Natural killer cell (primary cell): ENCODE data around the gene WDR3. TPM values are rescaled to one million over a fixed set of nuclear protein-coding genes. Genes with fewer than 3 reads are reported as not detected.

Experiments
- ATAC-seq, 3 donors: fragments of 150-1000 bp in 2 of 3; fragments of 200-7000 bp in 1 of 3; cut with Tn5 transposase; 1 replicate in 1 of 3; 2 replicates in 2 of 3; pipeline ENCODE4 v1.10.0; 2021; ENCODE audit warnings: mild to moderate bottlenecking in 2 of 3, moderate library complexity in 2 of 3
- DNase-seq, 2 donors: peaks; one replicate each; pipeline versions ENCODE4 v3.0.0 to v3.0.0-alpha.2; 2013 to 2021; ENCODE audit warnings: mixed read lengths in 1 of 2
- H3K27ac ChIP-seq: one replicate; pipeline ENCODE4 v1.5.1; 2013; ENCODE audit warnings: mild to moderate bottlenecking, low read length
- H3K27me3 ChIP-seq: one replicate; pipeline ENCODE4 v1.6.1; 2013; ENCODE audit warnings: low read length; ENCODE audit not compliant: control insufficient read depth, insufficient read depth
- H3K36me3 ChIP-seq: one replicate; pipeline ENCODE4 v1.6.1; 2013; ENCODE audit warnings: low read length; ENCODE audit not compliant: control insufficient read depth, insufficient read depth
- H3K4me1 ChIP-seq: one replicate; pipeline ENCODE4 v1.6.1; 2013; ENCODE audit warnings: low read length; ENCODE audit not compliant: control insufficient read depth, insufficient read depth
- H3K4me3 ChIP-seq: one replicate; pipeline ENCODE4 v1.5.1; 2013; ENCODE audit warnings: low read length
- H3K9me3 ChIP-seq: one replicate; pipeline ENCODE4 v1.6.1; 2013; ENCODE audit warnings: low read length; ENCODE audit not compliant: control insufficient read depth, insufficient read depth
- H3K27ac Mint-ChIP-seq, 2 donors: one replicate each; pipeline ENCODE4 v1.8.0; 2022; ENCODE audit warnings: mild to moderate bottlenecking in 2 of 2, mixed read lengths in 2 of 2, moderate library complexity in 1 of 2
- H3K27me3 Mint-ChIP-seq, 2 donors: one replicate each; pipeline ENCODE4 v1.8.0; 2022; ENCODE audit warnings: low read depth in 2 of 2, mixed read lengths in 2 of 2
- H3K36me3 Mint-ChIP-seq: one replicate; pipeline ENCODE4 v1.8.0; 2022; ENCODE audit warnings: mixed read lengths
- H3K4me1 Mint-ChIP-seq, 2 donors: one replicate each; pipeline ENCODE4 v1.8.0; 2022; ENCODE audit warnings: mixed read lengths in 2 of 2
- H3K4me3 Mint-ChIP-seq: one replicate; pipeline ENCODE4 v1.8.0; 2022; ENCODE audit warnings: mild to moderate bottlenecking, moderate library complexity, mixed read lengths
- H3K9me3 Mint-ChIP-seq, 2 donors: one replicate each; pipeline ENCODE4 v1.8.0; 2022; ENCODE audit warnings: mixed read lengths in 2 of 2
- CTCF ChIP-seq: fragments of 200-600 bp; IDR thresholded peaks from one replicate; pipeline ENCODE4 v1.8.0; 2022; ENCODE audit warnings: antibody characterized with exemption
- WGBS: methylation state at CpG from one replicate; pipeline ENCODE4 v1.1.7; 2013; ENCODE audit warnings: missing lambda C conversion rate; ENCODE audit not compliant: insufficient coverage; 5-methylcytosine and 5-hydroxymethylcytosine counted together
- intact Hi-C: fragments of 100-400 bp; cut with micrococcal nuclease; formaldehyde crosslinking; loops from one replicate; pipeline ENCODE4 v1.14.2; 2022
- total RNA-seq, 4 donors: library from RNA; stranded (reverse); fragments of 120-200 nt in 1 of 4; gene quantifications; one replicate each; pipeline versions ENCODE4 v1.2.3 to v1.2.4, GENCODE V29; 2013 to 2022

WDR3 gene
- 10 to 100 TPM in 1 of 3 donors, 1 to 10 TPM in 2; 7.2 to 13.0 (median 8.3) TPM for total RNA-seq
- total RNA-seq (2013): 21.7 TPM

- no peaks in the 10 kb centered on the region for H3K9me3 Mint-ChIP-seq
- intact Hi-C loops: loop anchor here (10.0 kb wide), 1 partner anchor 1215 kb away; the partner anchor contains the start of gene WARS2
- H3K4me3 ChIP-seq: peak within 1 kb of the TSS; percentile 74
- no peaks in the 10 kb centered on the region for H3K27me3 ChIP-seq
- ATAC-seq (peak; percentile 87 to 96 (median 89)), DNase-seq (peak; percentile 90 to 98)
- peaks cover 42 to 58% of the 10 kb centered on the region in 2 donors for H3K4me1 Mint-ChIP-seq
- peaks cover 4% of the 10 kb centered on the region for H3K36me3 Mint-ChIP-seq
- H3K4me1 ChIP-seq: peaks cover 18% of the 10 kb centered on the region
- H3K4me3 Mint-ChIP-seq: peak within 1 kb of the TSS; percentile 91
- H3K27ac ChIP-seq: peak within 1 kb of the TSS; percentile 80
- peaks cover 4% of the 10 kb centered on the region for H3K36me3 ChIP-seq
- no peaks in the 10 kb centered on the region for H3K9me3 ChIP-seq
- under 1% methylated on average over 64 of the region's 64 CpGs for WGBS
- H3K27me3 Mint-ChIP-seq: no peaks in the 10 kb centered on the region
- TF ChIP-seq CTCF: no peak
- peak within 1 kb of the TSS; percentile 91 to 98 for H3K27ac Mint-ChIP-seq
Measured at GRCh38 chr1:117929343-117930172, at the start of gene WDR3, which contains the start of gene GDAP2. WDR3 (plus strand) TSS chr1:117929739; CDS start chr1:117933320, 3,581 bp downstream. GDAP2 (minus strand) TSS chr1:117929621; CDS start chr1:117920357, 9,264 bp downstream.

GRCh38 chr1:117883616-117884015 lies 45.9 kb upstream of the WDR3 start:
- no peak overlapping the region for H3K27ac Mint-ChIP-seq
- ATAC-seq: no peak
- H3K4me3 Mint-ChIP-seq: no peak overlapping the region
- H3K9me3 Mint-ChIP-seq: no peaks in the 10 kb centered on the region
- no peak for DNase-seq
- TF ChIP-seq CTCF: no peak
- WGBS: no CpG with 5 or more reads among the region's 1 CpG
- H3K9me3 ChIP-seq: no peaks in the 10 kb centered on the region
- intact Hi-C loops: no loop called here
- H3K4me1 ChIP-seq: no peaks in the 10 kb centered on the region
- H3K36me3 ChIP-seq: peaks cover 49% of the 10 kb centered on the region
- no peaks in the 10 kb centered on the region for H3K27me3 ChIP-seq
- peaks cover 7% of the 10 kb centered on the region for H3K36me3 Mint-ChIP-seq
- no peak overlapping the region for H3K4me3 ChIP-seq
- no peak overlapping the region for H3K27ac ChIP-seq
- H3K27me3 Mint-ChIP-seq: no peaks in the 10 kb centered on the region
- H3K4me1 Mint-ChIP-seq: peaks cover 0 to 5% of the 10 kb centered on the region in 2 donors

GRCh38 chr1:117886101-117886795 lies 43.3 kb upstream of the WDR3 start:
- no peak overlapping the region for H3K27ac Mint-ChIP-seq

More at GRCh38 chr1:117886101-117886795, 43.3 kb upstream of the WDR3 start:
- no peak for ATAC-seq
- no peak overlapping the region for H3K4me3 ChIP-seq
- no peak overlapping the region for H3K27ac ChIP-seq
- WGBS: 98% methylated on average over 2 of the region's 2 CpGs
- H3K36me3 ChIP-seq: peaks cover 36% of the 10 kb centered on the region
- H3K4me3 Mint-ChIP-seq: no peak overlapping the region
- no peaks in the 10 kb centered on the region for H3K9me3 ChIP-seq
- no peak for TF ChIP-seq CTCF
- H3K27me3 Mint-ChIP-seq: no peaks in the 10 kb centered on the region
- no peaks in the 10 kb centered on the region for H3K9me3 Mint-ChIP-seq
- H3K36me3 Mint-ChIP-seq: peaks cover 7% of the 10 kb centered on the region
- intact Hi-C loops: no loop called here
- H3K4me1 ChIP-seq: no peaks in the 10 kb centered on the region
- peaks cover 0 to 5% of the 10 kb centered on the region in 2 donors for H3K4me1 Mint-ChIP-seq
- H3K27me3 ChIP-seq: no peaks in the 10 kb centered on the region
- no peak for DNase-seq
